GM12874 (cell line): ENCODE data around the gene CIRBP.

Experiments
- CTCF ChIP-seq: IDR thresholded peaks from 2 replicates; pipeline ENCODE4 v1.5.1; 2011; ENCODE audit warnings: low read depth, mild to moderate bottlenecking, control low read depth, low read length, moderate library complexity; ENCODE audit not compliant: insufficient read depth

CIRBP gene

GRCh38 chr19:1224047-1224825, 44.9 kb upstream of the CIRBP start:
- TF ChIP-seq CTCF: no peak

GRCh38 chr19:1224847-1225246, 44.3 kb upstream of the CIRBP start:
- TF ChIP-seq CTCF: no peak

- TF ChIP-seq CTCF: no peak
Measured at GRCh38 chr19:1225440-1226226, 43.5 kb upstream of the CIRBP start.

GRCh38 chr19:1226227-1226518, 43.0 kb upstream of the CIRBP start:
- no peak for TF ChIP-seq CTCF

GRCh38 chr19:1226522-1227303, 42.4 kb upstream of the CIRBP start:
- TF ChIP-seq CTCF: no peak

GRCh38 chr19:1227304-1228054, 41.7 kb upstream of the CIRBP start:
- TF ChIP-seq CTCF: no peak
